ENCODE results near the gene ETV5.
"Not testable (repeated sequence)": the region's sequence is repeated elsewhere in the genome, so short reads cannot be mapped to it uniquely, and the experiment has no call there.

The ETV5 gene

DNA sequence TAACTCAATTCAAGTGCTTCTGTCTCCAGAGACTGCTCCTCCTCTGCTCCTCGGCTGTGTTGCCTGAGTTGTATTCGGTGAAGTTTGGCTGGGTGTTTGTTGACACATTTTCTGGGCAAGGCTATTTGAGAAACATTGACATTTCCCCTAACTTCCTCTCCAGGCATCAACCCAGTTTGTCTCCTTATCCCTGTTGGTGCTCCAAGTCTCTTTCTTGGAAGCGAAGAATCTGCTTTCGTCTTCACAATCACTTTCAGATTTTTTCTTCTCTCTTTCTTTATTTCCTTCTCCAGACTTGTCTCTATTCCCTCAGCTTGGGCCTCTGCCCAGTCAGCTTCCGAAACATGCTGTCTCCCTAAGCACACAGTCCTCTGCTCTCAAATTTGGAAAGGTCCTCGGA, 84.7 kb downstream of the ETV5 start:
- H3K36me3 ChIP-seq (ENCODE audit: insufficient read depth, low read length) = no peaks in the 10 kb centered on the region
- no peaks in the 10 kb centered on the region for H3K27me3 ChIP-seq (ENCODE audit: insufficient read depth, low read length)
- no peaks in the 10 kb centered on the region for H3K79me2 ChIP-seq (ENCODE audit: control insufficient read depth, insufficient read depth, low read length, unreplicated experiment)
- H3K4me3 ChIP-seq (ENCODE audit: low read depth, low read length) = peak overlapping the region; percentile 22; the same call in 1 of the 2 replicates
- H2AFZ ChIP-seq (ENCODE audit: low read length, unreplicated experiment) = peak overlapping the region; percentile 43
- peaks cover 26% of the 10 kb centered on the region for H3K4me1 ChIP-seq (ENCODE audit: control insufficient read depth, insufficient read depth, low read length, unreplicated experiment)
- no peak overlapping the region for H3K27ac ChIP-seq (ENCODE audit: low read depth, low read length)

DNA sequence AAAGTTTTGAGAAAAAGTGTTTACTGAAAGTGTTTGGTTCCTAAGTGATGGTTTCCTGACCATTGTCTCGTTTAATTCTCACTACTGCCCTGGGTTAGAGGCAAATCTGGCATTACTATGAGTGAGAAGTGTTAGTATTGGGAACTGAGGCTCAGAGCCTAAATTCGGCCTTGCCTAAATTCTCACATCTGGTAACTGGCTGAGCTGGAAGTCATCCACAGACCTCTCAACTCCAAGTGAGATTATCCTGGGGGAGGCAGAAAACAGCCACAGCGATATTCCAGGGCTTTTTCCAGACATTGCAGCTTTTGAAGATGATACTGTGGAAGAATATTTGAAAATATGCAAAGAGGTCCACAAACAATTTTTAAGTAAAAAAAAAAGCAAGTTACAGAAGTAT, 86.0 kb downstream of the ETV5 start:
- no peak overlapping the region for H3K27ac ChIP-seq (ENCODE audit: low read depth, low read length)
- H2AFZ ChIP-seq (ENCODE audit: low read length, unreplicated experiment) = no peak overlapping the region
- H3K79me2 ChIP-seq (ENCODE audit: control insufficient read depth, insufficient read depth, low read length, unreplicated experiment) = no peaks in the 10 kb centered on the region
- H3K36me3 ChIP-seq (ENCODE audit: insufficient read depth, low read length) = no peaks in the 10 kb centered on the region
- no peak overlapping the region for H3K4me3 ChIP-seq (ENCODE audit: low read depth, low read length)
- H3K27me3 ChIP-seq (ENCODE audit: insufficient read depth, low read length) = no peaks in the 10 kb centered on the region
- peaks cover 26% of the 10 kb centered on the region for H3K4me1 ChIP-seq (ENCODE audit: control insufficient read depth, insufficient read depth, low read length, unreplicated experiment)

DNA sequence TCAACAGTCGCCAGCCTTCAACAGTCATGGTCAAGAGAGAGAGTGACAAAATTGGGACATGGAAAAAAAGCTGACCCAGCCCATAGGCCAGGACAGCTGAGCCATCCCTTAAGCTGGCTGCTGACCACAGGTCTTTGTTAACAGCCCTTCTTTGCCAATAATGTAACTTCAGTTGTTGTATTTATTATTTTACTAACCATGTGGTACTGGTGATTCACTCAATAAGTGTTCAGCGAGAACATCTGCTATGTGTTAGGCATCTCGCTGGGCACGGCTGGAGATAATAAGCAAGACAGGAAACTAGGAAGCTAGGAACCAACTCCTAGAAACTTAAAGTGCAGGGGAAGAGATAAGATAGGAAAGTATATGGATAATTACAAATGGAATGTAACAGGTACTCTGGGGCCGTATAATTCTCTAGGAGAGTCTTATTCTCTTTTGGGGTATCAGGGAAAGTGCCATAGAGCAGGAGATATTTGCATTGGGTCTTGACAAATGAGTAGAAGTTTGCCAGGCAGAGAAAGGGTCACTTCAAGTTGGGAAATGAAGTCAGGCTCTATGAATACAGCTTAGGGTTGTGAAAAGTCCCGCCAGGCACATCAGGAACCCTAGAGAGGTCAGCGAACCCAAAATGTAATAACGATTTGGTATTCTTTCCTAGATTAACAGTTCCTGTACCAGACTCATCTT, 87.1 kb downstream of the ETV5 start:
- H3K4me1 ChIP-seq (ENCODE audit: control insufficient read depth, insufficient read depth, low read length, unreplicated experiment) = peaks cover 26% of the 10 kb centered on the region
- H2AFZ ChIP-seq (ENCODE audit: low read length, unreplicated experiment) = no peak overlapping the region
- peak overlapping the region; percentile 62 for H3K27ac ChIP-seq (ENCODE audit: low read depth, low read length)
- H3K27me3 ChIP-seq (ENCODE audit: insufficient read depth, low read length) = no peaks in the 10 kb centered on the region
- H3K4me3 ChIP-seq (ENCODE audit: low read depth, low read length) = no peak overlapping the region
- no peaks in the 10 kb centered on the region for H3K79me2 ChIP-seq (ENCODE audit: control insufficient read depth, insufficient read depth, low read length, unreplicated experiment)
- no peaks in the 10 kb centered on the region for H3K36me3 ChIP-seq (ENCODE audit: insufficient read depth, low read length)

DNA sequence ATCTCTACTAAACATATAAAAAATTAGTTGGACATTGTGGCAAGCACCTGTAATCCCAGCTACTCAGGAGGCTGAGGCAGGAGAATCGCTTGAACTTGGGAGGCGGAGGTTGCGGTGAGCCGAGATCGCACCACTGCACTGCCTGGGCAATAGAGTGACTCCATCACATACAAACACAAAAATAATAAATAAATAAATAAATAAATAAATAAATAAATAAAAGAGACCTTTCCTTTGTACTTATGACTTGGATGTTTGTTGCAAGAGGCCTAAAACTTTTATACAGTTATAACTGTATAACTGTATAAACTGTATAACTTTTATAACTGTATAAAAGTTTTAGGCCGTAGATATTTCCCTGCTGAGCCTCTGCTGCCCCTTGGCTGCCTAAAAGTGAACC, 87.6 kb downstream of the ETV5 start:
- H3K4me3 ChIP-seq (ENCODE audit: low read depth, low read length); H3K79me2 ChIP-seq (ENCODE audit: control insufficient read depth, insufficient read depth, low read length, unreplicated experiment): not testable (repeated sequence)
- peak overlapping the region; percentile 62 for H3K27ac ChIP-seq (ENCODE audit: low read depth, low read length)

DNA sequence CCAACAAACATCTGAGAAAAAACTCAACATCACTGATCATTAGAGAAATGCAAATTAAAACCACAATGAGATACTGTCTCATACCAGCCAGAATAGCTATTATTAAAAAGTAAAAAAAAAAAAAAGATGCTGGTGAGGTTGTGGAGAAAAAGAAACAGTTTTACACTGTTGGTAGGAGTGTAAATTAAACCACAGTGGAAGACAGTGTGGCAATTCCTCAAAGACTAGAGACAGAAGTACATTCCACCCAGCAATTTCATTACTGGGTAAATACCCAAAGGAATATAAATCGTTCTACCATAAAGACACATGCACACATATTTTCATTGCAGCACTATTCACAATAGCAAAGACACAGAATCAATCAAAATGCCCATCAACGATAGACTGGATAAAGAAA, 89.6 kb downstream of the ETV5 start:
- H3K79me2 ChIP-seq (ENCODE audit: control insufficient read depth, insufficient read depth, low read length, unreplicated experiment); H3K36me3 ChIP-seq (ENCODE audit: insufficient read depth, low read length); H3K4me3 ChIP-seq (ENCODE audit: low read depth, low read length); H3K27me3 ChIP-seq (ENCODE audit: insufficient read depth, low read length); H3K27ac ChIP-seq (ENCODE audit: low read depth, low read length); H2AFZ ChIP-seq (ENCODE audit: low read length, unreplicated experiment): not testable (repeated sequence)
- peaks cover 19% of the 10 kb centered on the region for H3K4me1 ChIP-seq (ENCODE audit: control insufficient read depth, insufficient read depth, low read length, unreplicated experiment)

More for the DNA sequence above, 87.6 kb downstream of the ETV5 start:
- H3K36me3 ChIP-seq (ENCODE audit: insufficient read depth, low read length); H3K27me3 ChIP-seq (ENCODE audit: insufficient read depth, low read length); H2AFZ ChIP-seq (ENCODE audit: low read length, unreplicated experiment): not testable (repeated sequence)
- H3K4me1 ChIP-seq (ENCODE audit: control insufficient read depth, insufficient read depth, low read length, unreplicated experiment) = peaks cover 26% of the 10 kb centered on the region

DNA sequence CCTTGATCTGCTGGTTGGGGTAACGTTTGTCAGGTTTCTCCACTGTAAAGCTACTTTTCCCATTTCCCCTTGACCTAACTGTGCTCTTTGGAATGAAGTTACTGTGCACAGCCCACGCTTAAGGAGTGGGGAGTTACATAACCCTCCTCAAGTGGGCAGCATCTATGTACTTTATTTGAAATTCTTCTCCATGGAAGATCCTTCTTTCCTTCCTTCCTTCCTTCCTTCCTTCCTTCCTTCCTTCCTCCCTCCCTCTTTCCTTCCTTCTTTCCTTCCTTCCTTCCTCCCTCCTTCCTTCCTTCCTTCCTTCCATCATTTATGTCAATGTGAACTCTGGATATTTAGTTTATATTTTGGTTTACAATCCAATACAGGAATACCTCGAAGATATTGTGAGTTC, 94.0 kb downstream of the ETV5 start:
- H3K4me1 ChIP-seq (ENCODE audit: control insufficient read depth, insufficient read depth, low read length, unreplicated experiment) = no peaks in the 10 kb centered on the region
- H3K27ac ChIP-seq (ENCODE audit: low read depth, low read length) = no peak overlapping the region
- H3K36me3 ChIP-seq (ENCODE audit: insufficient read depth, low read length) = no peaks in the 10 kb centered on the region
- H3K79me2 ChIP-seq (ENCODE audit: control insufficient read depth, insufficient read depth, low read length, unreplicated experiment) = no peaks in the 10 kb centered on the region
- H3K27me3 ChIP-seq (ENCODE audit: insufficient read depth, low read length) = peaks cover 4% of the 10 kb centered on the region; the same call in 1 of the 2 replicates
- no peak overlapping the region for H3K4me3 ChIP-seq (ENCODE audit: low read depth, low read length)
- H2AFZ ChIP-seq (ENCODE audit: low read length, unreplicated experiment) = no peak overlapping the region

DNA sequence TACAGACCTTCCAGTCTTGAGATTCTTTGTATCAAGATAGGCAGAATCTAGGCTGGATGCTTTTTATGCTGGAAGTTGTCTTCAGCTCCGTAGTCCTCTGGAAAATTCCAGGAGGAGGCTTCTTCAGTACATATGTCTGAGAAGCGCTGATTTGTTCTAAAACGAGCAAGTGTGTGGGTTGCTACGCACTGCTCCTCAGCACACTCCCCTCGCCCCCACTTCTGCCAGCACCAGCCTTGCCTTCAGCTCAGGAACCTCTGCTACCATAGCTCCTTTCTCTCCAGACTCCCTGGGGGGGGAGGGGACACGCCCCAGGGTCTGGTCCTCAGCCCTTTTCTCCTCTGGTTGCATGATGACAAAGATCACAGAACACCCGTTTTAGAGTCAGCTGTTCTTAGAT, 95.6 kb downstream of the ETV5 start:
- peaks cover 4% of the 10 kb centered on the region; the same call in 1 of the 2 replicates for H3K27me3 ChIP-seq (ENCODE audit: insufficient read depth, low read length)
- no peak overlapping the region for H3K4me3 ChIP-seq (ENCODE audit: low read depth, low read length)
- H3K79me2 ChIP-seq (ENCODE audit: control insufficient read depth, insufficient read depth, low read length, unreplicated experiment) = no peaks in the 10 kb centered on the region
- no peaks in the 10 kb centered on the region for H3K36me3 ChIP-seq (ENCODE audit: insufficient read depth, low read length)
- no peak overlapping the region for H3K27ac ChIP-seq (ENCODE audit: low read depth, low read length)
- no peaks in the 10 kb centered on the region for H3K4me1 ChIP-seq (ENCODE audit: control insufficient read depth, insufficient read depth, low read length, unreplicated experiment)
- no peak overlapping the region for H2AFZ ChIP-seq (ENCODE audit: low read length, unreplicated experiment)

DNA sequence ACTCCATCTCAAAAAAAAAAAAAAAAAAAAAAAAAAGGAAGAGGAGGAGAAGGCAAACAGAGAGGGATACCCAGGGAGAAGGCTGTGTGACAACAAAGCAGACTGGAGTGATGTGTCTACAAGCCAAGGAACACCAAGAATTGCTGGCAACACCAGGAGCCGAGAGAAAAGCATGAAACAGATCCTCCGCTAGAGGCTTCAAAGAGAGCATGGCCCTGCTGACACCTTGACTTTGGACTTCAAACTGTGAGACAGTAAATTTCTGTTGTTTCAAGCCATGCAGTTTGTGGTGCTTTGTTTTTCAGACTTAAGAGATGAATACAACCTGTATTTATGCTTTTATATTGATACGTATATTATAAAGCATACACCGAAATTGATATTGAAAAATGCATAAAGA, 96.8 kb downstream of the ETV5 start:
- no peaks in the 10 kb centered on the region for H3K4me1 ChIP-seq (ENCODE audit: control insufficient read depth, insufficient read depth, low read length, unreplicated experiment)
- no peak overlapping the region for H3K4me3 ChIP-seq (ENCODE audit: low read depth, low read length)
- H3K36me3 ChIP-seq (ENCODE audit: insufficient read depth, low read length) = no peaks in the 10 kb centered on the region
- no peak overlapping the region for H2AFZ ChIP-seq (ENCODE audit: low read length, unreplicated experiment)
- H3K27ac ChIP-seq (ENCODE audit: low read depth, low read length) = no peak overlapping the region
- H3K79me2 ChIP-seq (ENCODE audit: control insufficient read depth, insufficient read depth, low read length, unreplicated experiment) = no peaks in the 10 kb centered on the region
- peaks cover 4% of the 10 kb centered on the region; the same call in 1 of the 2 replicates for H3K27me3 ChIP-seq (ENCODE audit: insufficient read depth, low read length)

DNA sequence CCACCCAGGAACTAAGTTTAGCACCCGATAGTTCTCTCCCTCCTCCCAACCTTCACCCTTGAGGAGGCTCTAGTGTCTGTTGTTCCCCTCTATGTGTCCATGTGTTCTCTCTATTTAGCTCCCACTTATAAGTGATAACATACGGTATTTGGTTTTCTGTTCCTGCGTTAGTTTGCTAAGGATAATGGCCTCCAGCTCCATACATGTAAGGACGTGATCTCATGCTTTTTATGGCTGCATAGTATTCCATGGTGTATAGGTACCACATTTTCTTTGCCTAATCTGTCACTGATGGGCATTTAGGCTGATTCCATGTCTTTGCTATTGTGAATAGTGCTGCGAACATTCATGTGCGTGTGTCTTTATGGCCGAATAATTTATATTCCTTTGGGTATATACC, 104.2 kb downstream of the ETV5 start:
- Histone ChIP-seq H3K4me3 (ENCODE audit: low read depth, low read length) (no peak overlapping the region), H3K27ac (ENCODE audit: low read depth, low read length) (no peak overlapping the region), H3K27me3 (ENCODE audit: insufficient read depth, low read length) (no peaks in the 10 kb centered on the region), H3K4me1 (ENCODE audit: control insufficient read depth, insufficient read depth, low read length, unreplicated experiment) (peaks cover 6% of the 10 kb centered on the region), H3K79me2 (ENCODE audit: control insufficient read depth, insufficient read depth, low read length, unreplicated experiment) (no peaks in the 10 kb centered on the region), H2AFZ (ENCODE audit: low read length, unreplicated experiment) (no peak overlapping the region), H3K36me3 (ENCODE audit: insufficient read depth, low read length) (no peaks in the 10 kb centered on the region)

DNA sequence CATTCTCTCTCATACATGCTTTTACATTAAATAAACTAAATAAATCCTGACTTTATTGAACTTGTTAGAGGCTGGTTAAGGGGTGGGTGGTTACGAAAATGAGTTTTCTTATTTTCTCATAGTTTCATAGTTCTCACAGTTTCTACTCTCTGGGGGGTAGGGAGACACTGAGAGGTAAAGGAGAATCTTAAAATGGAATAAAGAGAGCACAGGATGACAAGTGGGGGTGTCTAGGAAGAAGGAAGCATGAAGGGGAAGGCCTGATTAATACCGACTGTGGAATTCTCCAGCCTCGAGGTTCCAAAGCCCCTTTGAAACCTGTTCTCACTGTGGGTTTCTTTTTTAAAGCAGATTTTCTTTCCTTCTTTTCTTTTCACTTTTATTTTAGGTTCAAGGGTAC, 104.7 kb downstream of the ETV5 start:
- Histone ChIP-seq H3K27ac (ENCODE audit: low read depth, low read length) (no peak overlapping the region), H2AFZ (ENCODE audit: low read length, unreplicated experiment) (no peak overlapping the region), H3K27me3 (ENCODE audit: insufficient read depth, low read length) (no peaks in the 10 kb centered on the region), H3K36me3 (ENCODE audit: insufficient read depth, low read length) (no peaks in the 10 kb centered on the region), H3K4me1 (ENCODE audit: control insufficient read depth, insufficient read depth, low read length, unreplicated experiment) (peaks cover 6% of the 10 kb centered on the region), H3K79me2 (ENCODE audit: control insufficient read depth, insufficient read depth, low read length, unreplicated experiment) (no peaks in the 10 kb centered on the region), H3K4me3 (ENCODE audit: low read depth, low read length) (no peak overlapping the region)

DNA sequence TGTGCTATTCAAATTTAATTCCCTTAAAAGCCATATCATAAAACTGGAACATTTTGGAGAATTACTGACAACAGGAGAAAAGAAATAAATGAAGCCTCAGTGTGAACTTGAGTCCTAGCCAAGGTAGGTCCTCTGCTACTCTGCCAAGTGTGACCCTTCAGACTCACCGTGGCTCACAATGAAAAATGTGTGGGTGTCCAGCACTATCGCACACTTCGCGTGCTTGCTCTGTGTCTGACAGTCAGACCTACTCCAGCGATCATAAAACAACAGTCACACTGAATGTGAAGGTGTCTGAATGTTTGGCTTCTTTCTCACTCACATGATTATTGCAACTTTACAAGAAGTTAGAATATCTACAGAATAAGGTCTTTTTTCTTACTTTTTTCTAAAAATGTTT, 105.3 kb downstream of the ETV5 start:
- Histone ChIP-seq H3K79me2 (ENCODE audit: control insufficient read depth, insufficient read depth, low read length, unreplicated experiment) (no peaks in the 10 kb centered on the region), H3K4me3 (ENCODE audit: low read depth, low read length) (no peak overlapping the region), H2AFZ (ENCODE audit: low read length, unreplicated experiment) (no peak overlapping the region), H3K27me3 (ENCODE audit: insufficient read depth, low read length) (no peaks in the 10 kb centered on the region), H3K4me1 (ENCODE audit: control insufficient read depth, insufficient read depth, low read length, unreplicated experiment) (peaks cover 6% of the 10 kb centered on the region), H3K27ac (ENCODE audit: low read depth, low read length) (no peak overlapping the region), H3K36me3 (ENCODE audit: insufficient read depth, low read length) (no peaks in the 10 kb centered on the region)

Measured in ACC112 (cell line).